Measurements from ENCODE around the gene EXD3. TPM values are rescaled to one million over a fixed set of nuclear protein-coding genes. Genes with fewer than 3 reads are reported as not detected.

Gene EXD3
- total RNA-seq, 4 donors from 2014 or later: 8.3 to 22.3 (median 14.2) TPM

- no peak for DNase-seq (ENCODE audit: extremely low spot score)
- Histone ChIP-seq H3K27ac (replicated peaks in 1 of 4) (no peak overlapping the region), H3K36me3 (no peaks in the 10 kb centered on the region), H3K27me3 (peaks cover 0 to 75% (median 11%) of the 10 kb centered on the region in 4 donors), H3K9me3 (no peaks in the 10 kb centered on the region), H3K4me1 (peaks cover 7 to 20% (median 19%) of the 10 kb centered on the region in 4 donors), H3K4me3 (no peak overlapping the region)
- TF ChIP-seq POLR2A (IDR thresholded peaks at IDR 0.05; ENCODE audit: low read depth) (no peak), CTCF (IDR thresholded peaks at IDR 0.05) (no peak), EP300 (IDR thresholded peaks at IDR 0.05) (no peak), POLR2AphosphoS5 (IDR thresholded peaks at IDR 0.05) (no peak)
- intact Hi-C loops (cut with DNase I): no loop called here
- WGBS: 85% methylated on average over 18 of the region's 40 CpGs
These were observed 15.0 kb upstream of the EXD3 start for GRCh38 chr9:137437691-137438590.

GRCh38 chr9:137436761-137437600 lies 14.0 kb upstream of the EXD3 start:
- intact Hi-C loops (cut with DNase I): no loop called here
- peaks cover 0 to 67% (median 9%) of the 10 kb centered on the region in 4 donors for H3K27me3 ChIP-seq
- no peak overlapping the region for H3K4me3 ChIP-seq
- H3K27ac ChIP-seq (replicated peaks in 1 of 4): no peak overlapping the region
- 95% methylated on average over 12 of the region's 24 CpGs for WGBS
- H3K9me3 ChIP-seq: no peaks in the 10 kb centered on the region
- no peaks in the 10 kb centered on the region for H3K36me3 ChIP-seq
- TF ChIP-seq POLR2AphosphoS5 (IDR thresholded peaks at IDR 0.05) (no peak), POLR2A (IDR thresholded peaks at IDR 0.05; ENCODE audit: low read depth) (no peak), CTCF (IDR thresholded peaks at IDR 0.05) (no peak), EP300 (IDR thresholded peaks at IDR 0.05) (no peak)
- no peak for DNase-seq (ENCODE audit: extremely low spot score)
- peaks cover 7 to 19% (median 18%) of the 10 kb centered on the region in 4 donors for H3K4me1 ChIP-seq

GRCh38 chr9:137435980-137436760 lies 13.2 kb upstream of the EXD3 start:
- no peak for DNase-seq (ENCODE audit: extremely low spot score)
- WGBS: 80% methylated on average over 1 of the region's 42 CpGs
- intact Hi-C loops (cut with DNase I): no loop called here
- Histone ChIP-seq H3K4me3 (no peak overlapping the region), H3K4me1 (peaks cover 0 to 11% (median 10%) of the 10 kb centered on the region in 4 donors), H3K36me3 (no peaks in the 10 kb centered on the region), H3K27ac (replicated peaks in 1 of 4) (no peak overlapping the region), H3K27me3 (peaks cover 0 to 64% (median 1%) of the 10 kb centered on the region in 4 donors), H3K9me3 (no peaks in the 10 kb centered on the region)
- TF ChIP-seq CTCF (IDR thresholded peaks at IDR 0.05) (no peak), POLR2A (IDR thresholded peaks at IDR 0.05; ENCODE audit: low read depth) (no peak), POLR2AphosphoS5 (IDR thresholded peaks at IDR 0.05) (no peak), EP300 (IDR thresholded peaks at IDR 0.05) (no peak)

- Histone ChIP-seq H3K4me3 (no peak overlapping the region), H3K9me3 (no peaks in the 10 kb centered on the region), H3K27ac (replicated peaks in 1 of 4) (no peak overlapping the region), H3K27me3 (peaks cover 0 to 70% (median 0%) of the 10 kb centered on the region in 4 donors), H3K36me3 (no peaks in the 10 kb centered on the region), H3K4me1 (peaks cover 0 to 12% (median 10%) of the 10 kb centered on the region in 4 donors)
- DNase-seq (ENCODE audit: extremely low spot score): no peak
- TF ChIP-seq EP300 (IDR thresholded peaks at IDR 0.05) (no peak), CTCF (IDR thresholded peaks at IDR 0.05) (no peak), POLR2A (IDR thresholded peaks at IDR 0.05; ENCODE audit: low read depth) (no peak), POLR2AphosphoS5 (IDR thresholded peaks at IDR 0.05) (no peak)
- intact Hi-C loops (cut with DNase I): no loop called here
- WGBS: 39% methylated on average over 2 of the region's 20 CpGs
These were observed 12.5 kb upstream of the EXD3 start for GRCh38 chr9:137435381-137435891.

Data from esophagus muscularis mucosa (tissue), 4 donors.